ENCODE results near the gene ADAR. TPM values are rescaled to one million over a fixed set of nuclear protein-coding genes. Genes with fewer than 3 reads are reported as not detected.

Gene ADAR
- total RNA-seq, 2 donors from 2014 or later: 54.0 to 103 TPM

DNA sequence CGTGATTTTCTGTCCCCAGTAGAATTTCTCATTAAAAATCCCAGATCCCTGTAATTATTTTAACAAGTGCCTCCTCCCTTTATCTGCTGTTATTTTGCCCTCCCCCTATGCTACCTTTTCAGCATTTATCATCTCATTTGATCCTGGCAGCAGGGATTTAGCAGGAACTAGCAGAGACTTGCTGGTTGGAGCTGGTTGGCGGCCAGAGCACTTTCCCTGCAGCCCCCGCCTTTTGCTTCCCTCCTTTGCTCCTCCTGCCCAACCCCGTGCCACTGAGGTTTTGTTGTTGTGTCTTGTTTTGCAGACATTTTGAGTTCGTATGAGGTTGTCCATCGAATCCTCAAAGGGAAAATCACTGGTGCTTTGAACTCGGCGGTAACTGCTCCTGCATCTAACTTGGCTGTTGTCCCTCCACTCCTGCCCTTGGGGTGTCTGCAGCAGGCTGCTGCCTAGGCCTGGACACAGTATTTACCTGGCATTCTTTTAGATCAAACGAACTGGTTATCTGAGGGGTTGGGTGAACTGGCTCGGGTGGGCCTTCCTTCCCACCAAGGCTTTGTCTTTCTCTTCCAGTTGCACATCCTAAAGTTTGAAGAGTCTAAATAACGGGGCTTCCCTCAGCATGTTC is 60.8 kb downstream of the ADAR start:
- WGBS, 2 donors: 29 to 44% methylated on average over 11 of the region's 11 CpGs
- intact Hi-C loops (cut with DNase I): loop anchor here (10.0 kb wide), 1 partner anchor 72 kb away; no protein-coding TSS in a partner anchor
- no peaks in the 10 kb centered on the region for H3K9me3 ChIP-seq
- H3K27me3 ChIP-seq: no peaks in the 10 kb centered on the region
- no peak overlapping the region for H3K4me3 ChIP-seq
- DNase-seq (peak in 3 of 4 donors; percentile 23 to 38 (median 26)), ATAC-seq (peak; percentile 26)
- peaks cover 8 to 22% of the 10 kb centered on the region in 2 donors for H3K36me3 ChIP-seq (replicated peaks in 1 of 2; ENCODE audit: insufficient read depth in 1 of 2, low read depth in 2 of 2)
- no peak for TF ChIP-seq POLR2A (IDR thresholded peaks at IDR 0.05)
- no peak for TF ChIP-seq CTCF (IDR thresholded peaks at IDR 0.05)
- peaks cover 38% of the 10 kb centered on the region for H3K4me1 ChIP-seq
- H3K27ac ChIP-seq: peak overlapping the region; percentile 1 to 84 (median 64)

GRCh38 chr1:154546264-154547063 is 61.5 kb downstream of the ADAR start:
- ATAC-seq (peak; percentile 68), DNase-seq (peak; percentile 57 to 61 (median 60))
- Histone ChIP-seq H3K27me3 (no peaks in the 10 kb centered on the region), H3K4me3 (no peak overlapping the region), H3K4me1 (peaks cover 38% of the 10 kb centered on the region), H3K9me3 (no peaks in the 10 kb centered on the region), H3K27ac (peak overlapping the region in 3 of 4 donors; percentile 59 to 84 (median 69)), H3K36me3 (replicated peaks in 1 of 2; ENCODE audit: insufficient read depth in 1 of 2, low read depth in 2 of 2) (peaks cover 8 to 15% of the 10 kb centered on the region in 2 donors)
- intact Hi-C loops (cut with DNase I): loop anchor here (10.0 kb wide), 1 partner anchor 72 kb away; no protein-coding TSS in a partner anchor
- peak in 6 of 7 experiments; percentile 43 to 80 (median 64) for TF ChIP-seq CTCF (IDR thresholded peaks at IDR 0.05)
- no peak for TF ChIP-seq POLR2A (IDR thresholded peaks at IDR 0.05)
- 61 to 68% methylated on average over 13 of the region's 13 CpGs for WGBS, 2 donors

- no peaks in the 10 kb centered on the region for H3K9me3 ChIP-seq
- no peak overlapping the region for H3K4me3 ChIP-seq
- 59 to 82% methylated on average over 6 of the region's 6 CpGs for WGBS, 2 donors
- no peak for ATAC-seq
- H3K27ac ChIP-seq: no peak overlapping the region
- no peak for TF ChIP-seq CTCF (IDR thresholded peaks at IDR 0.05)
- no peaks in the 10 kb centered on the region for H3K4me1 ChIP-seq
- H3K27me3 ChIP-seq: no peaks in the 10 kb centered on the region
- DNase-seq: no peak
- H3K36me3 ChIP-seq (replicated peaks in 1 of 2; ENCODE audit: insufficient read depth in 1 of 2, low read depth in 2 of 2): no peaks in the 10 kb centered on the region
- intact Hi-C loops (cut with DNase I): loop anchor here (10.0 kb wide), 1 partner anchor 66 kb away; no protein-coding TSS in a partner anchor
These were observed 66.8 kb downstream of the ADAR start for GRCh38 chr1:154541231-154541630.

- ATAC-seq (no peak), DNase-seq (no peak)
- H3K4me1 ChIP-seq: no peaks in the 10 kb centered on the region
- H3K4me3 ChIP-seq: no peak overlapping the region
- no peaks in the 10 kb centered on the region for H3K9me3 ChIP-seq
- intact Hi-C loops (cut with DNase I): loop anchor here (10.0 kb wide), 1 partner anchor 65 kb away; no protein-coding TSS in a partner anchor
- no peaks in the 10 kb centered on the region for H3K36me3 ChIP-seq (replicated peaks in 1 of 2; ENCODE audit: insufficient read depth in 1 of 2, low read depth in 2 of 2)
- H3K27ac ChIP-seq: no peak overlapping the region
- 73 to 79% methylated on average over 9 of the region's 9 CpGs for WGBS, 2 donors
- TF ChIP-seq POLR2A (IDR thresholded peaks at IDR 0.05): no peak
- H3K27me3 ChIP-seq: no peaks in the 10 kb centered on the region
These were observed 68.2 kb downstream of the ADAR start for GRCh38 chr1:154539486-154540483.
